A549 (cell line): ENCODE data around the gene CLIP1. TPM values are rescaled to one million over a fixed set of nuclear protein-coding genes. Genes with fewer than 3 reads are reported as not detected.

Source experiments
- ATAC-seq, 2 experiments: fragments of 200-7000 bp in 1 of 2; fragments of >200 bp in 1 of 2; cut with Nextera tagmentation in 1 of 2; cut with Tn5 transposase in 1 of 2; 3 replicates each; pipeline versions ENCODE4 v1.8.0 to v1.9.1; 2018 to 2020; ENCODE audit warnings: mild to moderate bottlenecking in 1 of 2, moderate library complexity in 1 of 2
- CTCF ChIA-PET: fragments of 300-600 bp; sonication (Branson Sonifier 250); formaldehyde crosslinking; extraction: SDS; loops from one replicate; lab custom pipeline; 2021; ENCODE audit warnings: antibody characterized with exemption, inconsistent platforms; lab: Yijun Ruan, JAX
- POLR2A ChIA-PET: fragments of 350-600 bp; formaldehyde crosslinking; extraction: SDS; loops from one replicate; lab custom pipeline; 2021; ENCODE audit warnings: antibody characterized with exemption, inconsistent platforms; lab: Yijun Ruan, JAX
- DNase-seq, 2 experiments: peaks; one replicate each; pipeline versions ENCODE4 v3.0.0 to v3.0.0-alpha.2; 2011 to 2016; ENCODE audit warnings: low read depth in 1 of 2, low spot score in 1 of 2
- FAIRE-seq: peaks from 2 replicates; lab custom pipeline; 2011; peaks lifted over from hg19 to GRCh38; lab: Jason Lieb, UNC
- H3K27ac ChIP-seq, 2 experiments: fragments of >200 bp; sonication (Bioruptor Twin); formaldehyde crosslinking; 3 replicates each; pipeline ENCODE4 v1.5.1; 2016 to 2017
- H3K4me1 ChIP-seq: fragments of >200 bp; sonication (Bioruptor Twin); formaldehyde crosslinking; 3 replicates; pipeline ENCODE4 v1.6.1; 2016
- H3K4me2 ChIP-seq: fragments of >200 bp; sonication (Bioruptor Twin); formaldehyde crosslinking; 3 replicates; pipeline ENCODE4 v1.6.1; 2016
- H3K4me3 ChIP-seq: fragments of >200 bp; sonication (Bioruptor Twin); formaldehyde crosslinking; 3 replicates; pipeline ENCODE4 v1.5.1; 2016
- H3K9me3 ChIP-seq: fragments of >200 bp; sonication (Bioruptor Twin); formaldehyde crosslinking; 3 replicates; pipeline ENCODE4 v1.6.1; 2016
- BHLHE40 ChIP-seq: IDR thresholded peaks from 2 replicates; pipeline ENCODE4 v1.6.1; 2012; ENCODE audit warnings: low read depth, low read length, inconsistent platforms
- CEBPB ChIP-seq, 2 experiments: fragments of >200 bp in 1 of 2; sonication (Bioruptor Twin) in 1 of 2; formaldehyde crosslinking in 1 of 2; IDR thresholded peaks; 2 replicates each; pipeline ENCODE4 v1.6.1; 2012 to 2016
- CHD2 ChIP-seq: fragments of 150-350 bp; IDR thresholded peaks from 2 replicates; pipeline ENCODE4 v1.6.1; 2014; ENCODE audit warnings: low read length; ENCODE audit not compliant: partially characterized antibody
- FOSB ChIP-seq: fragments of 250-450 bp; sonication (Bioruptor Pico); IDR thresholded peaks from 2 replicates; pipeline ENCODE4 v1.5.0; 2020; ENCODE audit warnings: mild to moderate bottlenecking, moderate library complexity
- FOXS1 ChIP-seq: fragments of 250-450 bp; sonication (Bioruptor Pico); IDR thresholded peaks from 2 replicates; pipeline ENCODE4 v1.5.0; 2020; ENCODE audit warnings: mild to moderate bottlenecking, moderate library complexity
- HEYL ChIP-seq: fragments of 250-450 bp; sonication (Bioruptor Pico); IDR thresholded peaks from 2 replicates; pipeline ENCODE4 v1.8.0; 2021; ENCODE audit warnings: mild to moderate bottlenecking, moderate library complexity
- HOXB13 ChIP-seq: fragments of 250-450 bp; sonication (Bioruptor Pico); IDR thresholded peaks from 2 replicates; pipeline ENCODE4 v1.5.0; 2020; ENCODE audit warnings: low read depth, mild to moderate bottlenecking, moderate library complexity
- MAFK ChIP-seq: fragments of 450-650 bp; IDR thresholded peaks from 2 replicates; pipeline ENCODE4 v1.6.1; 2014; ENCODE audit not compliant: partially characterized antibody
- POLR2A ChIP-seq: IDR thresholded peaks from 2 replicates; pipeline ENCODE4 v1.6.1; 2012; ENCODE audit warnings: mild to moderate bottlenecking, low read length
- POLR2AphosphoS2 ChIP-seq: conservative IDR thresholded peaks from 2 replicates; pipeline ENCODE4 v1.6.1; 2012; ENCODE audit warnings: low read length, improper control_type of control experiment, inconsistent platforms
- RAD21 ChIP-seq, 2 experiments: fragments of >200 bp in 1 of 2; sonication (Bioruptor Twin) in 1 of 2; formaldehyde crosslinking in 1 of 2; IDR thresholded peaks in 1 of 2; conservative IDR thresholded peaks in 1 of 2; 2 replicates in 1 of 2; 3 replicates in 1 of 2; pipeline ENCODE4 v1.6.1; 2012 to 2018; ENCODE audit warnings: inconsistent platforms in 1 of 2
- RARB ChIP-seq: fragments of 250-450 bp; sonication (Bioruptor Pico); IDR thresholded peaks from 2 replicates; pipeline ENCODE4 v1.8.0; 2021; ENCODE audit warnings: mild to moderate bottlenecking, moderate library complexity
- RNF2 ChIP-seq: fragments of 200-600 bp; sonication (generic); IDR thresholded peaks from 2 replicates; pipeline ENCODE4 v1.6.1; 2016; ENCODE audit warnings: low read depth, mild to moderate bottlenecking, antibody characterized with exemption, moderate library complexity, borderline replicate concordance
- TP53 ChIP-seq: fragments of 250-450 bp; sonication (Bioruptor Pico); IDR thresholded peaks from 2 replicates; pipeline ENCODE4 v1.5.0; 2021; ENCODE audit warnings: mild to moderate bottlenecking, moderate library complexity
- ZNF302 ChIP-seq: fragments of 250-450 bp; sonication (Bioruptor Pico); IDR thresholded peaks from 2 replicates; pipeline ENCODE4 v1.9.0; 2021; ENCODE audit warnings: inconsistent platforms, mild to moderate bottlenecking, moderate library complexity
- ZSCAN20 ChIP-seq: fragments of 250-450 bp; sonication (Bioruptor Pico); IDR thresholded peaks from 2 replicates; pipeline ENCODE4 v1.8.0; 2022; ENCODE audit warnings: mild to moderate bottlenecking, moderate library complexity
- WGBS: methylation state at CpG from one replicate; pipeline ENCODE4 v1.1.6; 2017; ENCODE audit errors: missing lambda C conversion rate; 5-methylcytosine and 5-hydroxymethylcytosine counted together
- polyA plus RNA-seq, 4 experiments: library from polyadenylated mRNA; depleted of rRNA in 3 of 4; stranded (reverse); fragments of >200 nt; fragmentation: RNase III in 1 of 4; extraction: RNeasy Plus Mini Kit Qiagen cat#74134 plus additional on column Dnase treatment in 1 of 4; gene quantifications; 2 replicates in 3 of 4; 3 replicates in 1 of 4; pipeline ENCODE4 v1.2.3, GENCODE V29; 2011 to 2017
- TF ChIP-seq, protein P1 (sequence below): fragments of 450-650 bp; IDR thresholded peaks from 2 replicates; pipeline ENCODE4 v1.6.1; 2014; ENCODE audit warnings: antibody characterized with exemption
- TF ChIP-seq, protein P2 (sequence below): fragments of 150-350 bp; IDR thresholded peaks from 2 replicates; pipeline ENCODE4 v1.6.1; 2014; ENCODE audit warnings: low read depth, mild to moderate bottlenecking, low read length
- TF ChIP-seq, protein P3 (sequence below): IDR thresholded peaks from 2 replicates; pipeline ENCODE4 v1.6.1; 2012
- TF ChIP-seq, protein P4 (sequence below): fragments of >200 bp; sonication (Bioruptor Twin); formaldehyde crosslinking; IDR thresholded peaks from 3 replicates; pipeline ENCODE4 v1.5.1; 2016
- TF ChIP-seq, protein P5 (sequence below): IDR thresholded peaks from 2 replicates; pipeline ENCODE4 v1.6.1; 2012

Gene CLIP1
- polyA plus RNA-seq, 2 of the 4 experiments (the other 2 are of a cell fraction) = 43.0 to 133 TPM

DNA sequence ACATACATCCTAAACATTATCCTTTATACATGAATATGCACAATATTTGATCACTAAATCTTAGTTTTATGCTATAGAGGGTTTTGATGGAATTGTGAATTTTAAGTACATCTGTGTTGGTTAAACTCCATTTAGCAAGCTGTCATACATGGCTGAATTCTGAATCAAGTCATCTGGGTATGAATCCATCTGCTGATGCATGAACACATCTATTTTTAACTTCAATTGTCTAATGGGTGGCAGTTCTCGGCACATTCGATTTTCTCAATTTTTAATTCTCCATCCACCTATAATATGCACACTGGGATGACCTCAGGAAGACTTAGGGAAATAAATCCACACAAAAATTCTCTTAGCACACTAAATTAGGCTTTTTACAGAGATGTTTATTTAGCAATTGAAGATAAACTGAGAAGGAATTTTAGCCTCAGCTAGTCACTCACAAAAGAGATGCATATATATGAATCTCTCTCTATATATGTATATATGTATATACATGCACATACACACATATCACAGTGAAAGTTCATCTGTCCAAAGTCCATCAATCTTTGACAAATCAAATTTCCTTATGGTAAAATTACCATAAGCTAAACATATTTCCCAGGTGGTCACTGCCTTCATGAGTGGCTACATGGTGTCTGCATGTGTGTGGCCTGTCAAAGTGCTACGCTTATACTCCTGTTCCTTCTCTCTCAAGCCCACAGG lies 111.7 kb downstream of the CLIP1 start:
- CTCF ChIA-PET = interaction anchor here (0.6 kb wide), 1 partner anchor 13 kb away, joined by 3 read pairs; no protein-coding TSS in a partner anchor
- FAIRE-seq (no peak), ATAC-seq (no peak), DNase-seq (no peak)
- Histone ChIP-seq H3K27ac (no peak overlapping the region), H3K4me1 (no peaks in the 10 kb centered on the region), H3K4me2 (no peak overlapping the region), H3K4me3 (no peak overlapping the region), H3K9me3 (no peaks in the 10 kb centered on the region)
- no peak for TF ChIP-seq MAFK
- TF ChIP-seq, protein P1, sequence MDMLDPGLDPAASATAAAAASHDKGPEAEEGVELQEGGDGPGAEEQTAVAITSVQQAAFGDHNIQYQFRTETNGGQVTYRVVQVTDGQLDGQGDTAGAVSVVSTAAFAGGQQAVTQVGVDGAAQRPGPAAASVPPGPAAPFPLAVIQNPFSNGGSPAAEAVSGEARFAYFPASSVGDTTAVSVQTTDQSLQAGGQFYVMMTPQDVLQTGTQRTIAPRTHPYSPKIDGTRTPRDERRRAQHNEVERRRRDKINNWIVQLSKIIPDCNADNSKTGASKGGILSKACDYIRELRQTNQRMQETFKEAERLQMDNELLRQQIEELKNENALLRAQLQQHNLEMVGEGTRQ = no peak
- TF ChIP-seq ZNF302 (CRISPR knock-in tag) = no peak
- TF ChIP-seq CEBPB (IDR thresholded peaks at IDR 0.05) = no peak
- no peak for TF ChIP-seq RARB (CRISPR knock-in tag)
- TF ChIP-seq CHD2 = no peak
- TF ChIP-seq, protein P2, sequence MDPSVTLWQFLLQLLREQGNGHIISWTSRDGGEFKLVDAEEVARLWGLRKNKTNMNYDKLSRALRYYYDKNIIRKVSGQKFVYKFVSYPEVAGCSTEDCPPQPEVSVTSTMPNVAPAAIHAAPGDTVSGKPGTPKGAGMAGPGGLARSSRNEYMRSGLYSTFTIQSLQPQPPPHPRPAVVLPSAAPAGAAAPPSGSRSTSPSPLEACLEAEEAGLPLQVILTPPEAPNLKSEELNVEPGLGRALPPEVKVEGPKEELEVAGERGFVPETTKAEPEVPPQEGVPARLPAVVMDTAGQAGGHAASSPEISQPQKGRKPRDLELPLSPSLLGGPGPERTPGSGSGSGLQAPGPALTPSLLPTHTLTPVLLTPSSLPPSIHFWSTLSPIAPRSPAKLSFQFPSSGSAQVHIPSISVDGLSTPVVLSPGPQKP = no peak
- TF ChIP-seq RAD21 (conservative IDR thresholded peaks at IDR 0.05 in 1 of 2, IDR thresholded peaks at IDR 0.05 in 1 of 2) = no peak
- TF ChIP-seq HOXB13 (CRISPR knock-in tag) = no peak
- no peak for TF ChIP-seq FOXS1
- no peak for TF ChIP-seq POLR2AphosphoS2
- TF ChIP-seq BHLHE40 = no peak
- TF ChIP-seq, protein P3, sequence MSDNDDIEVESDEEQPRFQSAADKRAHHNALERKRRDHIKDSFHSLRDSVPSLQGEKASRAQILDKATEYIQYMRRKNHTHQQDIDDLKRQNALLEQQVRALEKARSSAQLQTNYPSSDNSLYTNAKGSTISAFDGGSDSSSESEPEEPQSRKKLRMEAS = no peak
- TF ChIP-seq RNF2 = no peak
- TF ChIP-seq, protein P4, sequence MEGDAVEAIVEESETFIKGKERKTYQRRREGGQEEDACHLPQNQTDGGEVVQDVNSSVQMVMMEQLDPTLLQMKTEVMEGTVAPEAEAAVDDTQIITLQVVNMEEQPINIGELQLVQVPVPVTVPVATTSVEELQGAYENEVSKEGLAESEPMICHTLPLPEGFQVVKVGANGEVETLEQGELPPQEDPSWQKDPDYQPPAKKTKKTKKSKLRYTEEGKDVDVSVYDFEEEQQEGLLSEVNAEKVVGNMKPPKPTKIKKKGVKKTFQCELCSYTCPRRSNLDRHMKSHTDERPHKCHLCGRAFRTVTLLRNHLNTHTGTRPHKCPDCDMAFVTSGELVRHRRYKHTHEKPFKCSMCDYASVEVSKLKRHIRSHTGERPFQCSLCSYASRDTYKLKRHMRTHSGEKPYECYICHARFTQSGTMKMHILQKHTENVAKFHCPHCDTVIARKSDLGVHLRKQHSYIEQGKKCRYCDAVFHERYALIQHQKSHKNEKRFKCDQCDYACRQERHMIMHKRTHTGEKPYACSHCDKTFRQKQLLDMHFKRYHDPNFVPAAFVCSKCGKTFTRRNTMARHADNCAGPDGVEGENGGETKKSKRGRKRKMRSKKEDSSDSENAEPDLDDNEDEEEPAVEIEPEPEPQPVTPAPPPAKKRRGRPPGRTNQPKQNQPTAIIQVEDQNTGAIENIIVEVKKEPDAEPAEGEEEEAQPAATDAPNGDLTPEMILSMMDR = no peak
- no peak for TF ChIP-seq ZSCAN20
- TF ChIP-seq FOSB (CRISPR knock-in tag) = no peak
- TF ChIP-seq HEYL = no peak
- no peak for TF ChIP-seq POLR2A
- no peak for TF ChIP-seq TP53 (CRISPR knock-in tag)
- POLR2A ChIA-PET = no interaction called here
- 89% methylated on average over 3 of the region's 3 CpGs for WGBS

DNA sequence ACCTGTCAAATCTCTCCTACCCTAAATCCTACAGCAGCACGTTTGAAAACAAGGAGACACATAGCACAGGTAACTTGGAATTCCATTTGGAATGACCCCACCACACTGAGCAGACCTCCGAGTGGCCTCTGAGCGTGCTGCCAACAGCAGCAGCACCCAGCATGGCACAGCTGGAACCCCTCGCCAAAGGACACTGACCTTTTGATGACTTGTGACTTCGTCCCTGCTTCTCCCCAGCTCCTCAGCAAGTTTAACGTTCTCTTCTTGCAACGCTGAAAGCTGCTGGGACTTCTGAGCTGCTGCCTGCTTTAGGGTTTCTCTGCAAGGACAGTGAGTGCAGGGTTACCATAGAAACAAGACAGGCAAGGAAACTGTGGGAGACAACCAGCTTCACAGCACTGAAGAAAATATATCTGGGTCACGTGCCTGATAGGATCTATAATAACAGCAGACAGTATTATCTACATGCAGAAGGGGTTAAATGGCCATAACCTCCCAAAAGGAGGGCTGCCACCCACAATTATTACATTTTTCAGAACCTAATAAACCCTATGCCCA lies 112.8 kb downstream of the CLIP1 start:
- Histone ChIP-seq H3K27ac (no peak overlapping the region), H3K4me3 (no peak overlapping the region), H3K4me1 (peaks cover 3% of the 10 kb centered on the region; the same call in 2 of the 3 replicates), H3K4me2 (no peak overlapping the region), H3K9me3 (no peaks in the 10 kb centered on the region)
- CTCF ChIA-PET = interaction anchor here (1.0 to 2.1 kb wide), 3 partner anchors 13 to 46 kb away, joined by 3 to 6 read pairs (median 4); no protein-coding TSS in a partner anchor
- no peak for FAIRE-seq
- TF ChIP-seq, protein P5, sequence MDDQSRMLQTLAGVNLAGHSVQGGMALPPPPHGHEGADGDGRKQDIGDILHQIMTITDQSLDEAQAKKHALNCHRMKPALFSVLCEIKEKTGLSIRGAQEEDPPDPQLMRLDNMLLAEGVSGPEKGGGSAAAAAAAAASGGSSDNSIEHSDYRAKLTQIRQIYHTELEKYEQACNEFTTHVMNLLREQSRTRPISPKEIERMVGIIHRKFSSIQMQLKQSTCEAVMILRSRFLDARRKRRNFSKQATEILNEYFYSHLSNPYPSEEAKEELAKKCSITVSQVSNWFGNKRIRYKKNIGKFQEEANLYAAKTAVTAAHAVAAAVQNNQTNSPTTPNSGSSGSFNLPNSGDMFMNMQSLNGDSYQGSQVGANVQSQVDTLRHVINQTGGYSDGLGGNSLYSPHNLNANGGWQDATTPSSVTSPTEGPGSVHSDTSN = no peak
- POLR2A ChIA-PET = no interaction called here
- no peak for DNase-seq
- WGBS = 93% methylated on average over 8 of the region's 8 CpGs
- no peak for ATAC-seq
